Neuronal stem cell (in vitro differentiated cells): ENCODE results near the gene BDP1.

Experiments used
- DNase-seq: peaks from one replicate; pipeline ENCODE4 v3.0.0-alpha.2; 2013; ENCODE audit warnings: low spot score
- H2AFZ ChIP-seq: one replicate; pipeline ENCODE4 v1.6.1; 2013; ENCODE audit warnings: mild to moderate bottlenecking, low read length, inconsistent platforms
- H2AK5ac ChIP-seq: 2 replicates; pipeline ENCODE4 v1.6.1; 2013; ENCODE audit warnings: low read depth, mild to moderate bottlenecking, inconsistent platforms, low read length, moderate library complexity, mixed read lengths
- H2BK120ac ChIP-seq: 2 replicates; pipeline ENCODE4 v1.6.1; 2013; ENCODE audit warnings: low read depth, mild to moderate bottlenecking, inconsistent platforms, low read length, moderate library complexity, mixed read lengths
- H2BK12ac ChIP-seq: one replicate; pipeline ENCODE4 v1.6.1; 2013; ENCODE audit warnings: low read length, inconsistent platforms
- H2BK15ac ChIP-seq: 2 replicates; pipeline ENCODE4 v1.6.1; 2013; ENCODE audit warnings: mild to moderate bottlenecking, low read length, inconsistent platforms, mixed read lengths
- H2BK5ac ChIP-seq: one replicate; pipeline ENCODE4 v1.6.1; 2013; ENCODE audit warnings: inconsistent platforms, mild to moderate bottlenecking, low read length, moderate library complexity
- H3K14ac ChIP-seq: one replicate; pipeline ENCODE4 v1.6.1; 2013; ENCODE audit warnings: low read length, inconsistent platforms
- H3K18ac ChIP-seq: 2 replicates; pipeline ENCODE4 v1.6.1; 2013; ENCODE audit warnings: low read length, inconsistent platforms
- H3K23ac ChIP-seq: 2 replicates; pipeline ENCODE4 v1.6.1; 2013; ENCODE audit warnings: low read depth, mild to moderate bottlenecking, mixed read lengths, low read length, inconsistent platforms; ENCODE audit not compliant: poor library complexity
- H3K27ac ChIP-seq: replicated peaks from 3 replicates; pipeline ENCODE4 v1.5.1; 2013; ENCODE audit warnings: low read length, inconsistent platforms
- H3K27me3 ChIP-seq, 3 experiments: 2 replicates each; pipeline ENCODE4 v1.6.1; 2013; ENCODE audit warnings: low read length in 3 of 3, mild to moderate bottlenecking in 2 of 3, inconsistent platforms in 1 of 3, low read depth in 1 of 3, mixed read lengths in 1 of 3, moderate library complexity in 1 of 3; ENCODE audit not compliant: control insufficient read depth in 3 of 3, insufficient read depth in 3 of 3
- H3K36me3 ChIP-seq, 2 donors: replicated peaks in 1 of 2; 2 replicates each; pipeline ENCODE4 v1.6.1; 2013; ENCODE audit warnings: low read length in 2 of 2; ENCODE audit not compliant: control insufficient read depth in 2 of 2, insufficient read depth in 2 of 2
- H3K4ac ChIP-seq: 2 replicates; pipeline ENCODE4 v1.6.1; 2013; ENCODE audit warnings: inconsistent platforms, mild to moderate bottlenecking, low read length, moderate library complexity
- H3K4me1 ChIP-seq, 2 donors: 1 replicate in 1 of 2; 2 replicates in 1 of 2; pipeline ENCODE4 v1.6.1; 2013; ENCODE audit warnings: low read length in 2 of 2, low read depth in 1 of 2; ENCODE audit not compliant: control insufficient read depth in 2 of 2, insufficient read depth in 1 of 2
- H3K4me2 ChIP-seq: one replicate; pipeline ENCODE4 v1.6.1; 2013; ENCODE audit warnings: mild to moderate bottlenecking, low read length, inconsistent platforms; ENCODE audit not compliant: insufficient read depth, poor library complexity, severe bottlenecking
- H3K4me3 ChIP-seq, 2 donors: 2 replicates each; pipeline ENCODE4 v1.5.1; 2013; ENCODE audit warnings: low read length in 2 of 2, mild to moderate bottlenecking in 2 of 2, inconsistent platforms in 1 of 2, moderate library complexity in 1 of 2
- H3K79me1 ChIP-seq: one replicate; pipeline ENCODE4 v1.6.1; 2013; ENCODE audit warnings: low read depth, mild to moderate bottlenecking, inconsistent platforms, low read length, moderate library complexity
- H3K9ac ChIP-seq: one replicate; pipeline ENCODE4 v1.6.1; 2013; ENCODE audit warnings: mild to moderate bottlenecking, low read depth, low read length, inconsistent platforms; ENCODE audit not compliant: poor library complexity
- H3K9me3 ChIP-seq, 2 donors: replicated peaks in 1 of 2; 2 replicates each; pipeline versions ENCODE3 to v1.6.1; 2013; ENCODE audit warnings: low read length in 2 of 2, mild to moderate bottlenecking in 2 of 2, inconsistent platforms in 1 of 2, low read depth in 1 of 2, mixed read lengths in 1 of 2, moderate library complexity in 1 of 2; ENCODE audit not compliant: control insufficient read depth in 2 of 2, insufficient read depth in 1 of 2
- H4K8ac ChIP-seq: one replicate; pipeline ENCODE4 v1.6.1; 2013; ENCODE audit warnings: low read depth, mild to moderate bottlenecking, inconsistent platforms, low read length, moderate library complexity
- H4K91ac ChIP-seq: one replicate; pipeline ENCODE4 v1.6.1; 2013; ENCODE audit warnings: low read length, low read depth, mild to moderate bottlenecking, inconsistent platforms; ENCODE audit not compliant: poor library complexity
- WGBS, 2 donors: extraction: QIAGEN DNeasy Blood & Tissue Kit; methylation state at CpG; one replicate each; pipeline ENCODE4 v1.1.7; 2013; ENCODE audit warnings: missing lambda C conversion rate in 2 of 2, mixed read lengths in 1 of 2; ENCODE audit not compliant: insufficient read length in 2 of 2, insufficient replicate concordance in 1 of 2; ENCODE audit errors: extremely low coverage in 2 of 2; 5-methylcytosine and 5-hydroxymethylcytosine counted together

Gene BDP1

DNA sequence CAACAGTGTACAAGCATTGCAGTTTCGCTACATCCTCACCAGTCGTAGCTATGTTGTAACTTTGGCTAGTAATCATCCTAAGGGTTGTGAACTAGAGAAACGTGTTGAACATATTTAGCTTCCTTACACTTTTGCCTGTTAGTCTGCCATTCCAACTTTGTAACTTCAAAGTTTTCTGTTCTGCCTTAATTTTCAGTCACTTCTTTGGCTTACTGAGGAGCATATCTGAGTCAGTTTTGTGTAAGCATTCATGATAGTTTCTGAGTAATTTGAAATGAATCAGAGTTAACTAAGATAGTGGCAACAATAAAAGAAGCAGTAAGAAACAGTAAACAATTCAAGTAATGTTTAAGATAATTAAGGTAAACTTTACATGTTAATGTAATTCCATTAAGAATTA lies 72.8 kb downstream of the BDP1 start:
- H3K36me3 ChIP-seq: peaks cover 8 to 75% of the 10 kb centered on the region in 2 donors
- H2AFZ ChIP-seq: no peak overlapping the region
- H2BK5ac ChIP-seq: no peak overlapping the region
- no peak overlapping the region for H3K4me2 ChIP-seq
- no peak overlapping the region for H3K14ac ChIP-seq
- no peak overlapping the region for H3K27ac ChIP-seq
- peaks cover 2% of the 10 kb centered on the region for H3K79me1 ChIP-seq
- H3K4me3 ChIP-seq: no peak overlapping the region
- no peak for DNase-seq
- no CpG with 5 or more reads among the region's 3 CpGs for WGBS, 2 donors
- H3K9me3 ChIP-seq: peaks cover 0 to 3% of the 10 kb centered on the region in 2 donors
- no peak overlapping the region for H3K18ac ChIP-seq
- no peak overlapping the region for H3K4ac ChIP-seq
- no peak overlapping the region for H2BK12ac ChIP-seq
- H3K23ac ChIP-seq: no peak overlapping the region
- H2AK5ac ChIP-seq: no peak overlapping the region
- no peak overlapping the region for H2BK120ac ChIP-seq
- H3K9ac ChIP-seq: no peak overlapping the region
- H3K27me3 ChIP-seq: no peaks in the 10 kb centered on the region
- H2BK15ac ChIP-seq: no peak overlapping the region
- no peaks in the 10 kb centered on the region for H3K4me1 ChIP-seq
- no peak overlapping the region for H4K91ac ChIP-seq
- no peak overlapping the region for H4K8ac ChIP-seq

DNA sequence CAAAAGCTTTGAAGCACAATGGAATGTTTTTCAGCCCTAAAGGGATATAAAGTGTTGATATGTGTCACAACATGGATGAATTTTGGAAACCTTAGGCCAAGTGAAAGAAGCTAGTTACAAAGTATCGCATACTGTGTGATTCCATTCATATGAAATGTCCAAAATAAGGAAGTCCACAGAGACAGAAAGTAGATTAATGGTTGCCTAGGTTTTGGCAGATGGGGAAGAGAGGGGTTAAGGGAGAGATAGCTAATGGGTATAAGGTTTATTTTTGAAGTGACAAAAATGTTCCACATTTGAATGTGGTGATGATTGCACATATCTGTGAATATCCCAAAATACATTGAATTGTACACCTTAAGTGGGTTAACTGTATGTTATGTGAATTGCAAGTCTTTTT lies 74.2 kb downstream of the BDP1 start:
- no peak overlapping the region for H4K8ac ChIP-seq
- H3K4me3 ChIP-seq: no peak overlapping the region
- H2BK5ac ChIP-seq: no peak overlapping the region
- H3K18ac ChIP-seq: no peak overlapping the region
- peaks cover 2% of the 10 kb centered on the region for H3K79me1 ChIP-seq
- H3K4me2 ChIP-seq: no peak overlapping the region
- peaks cover 3 to 78% of the 10 kb centered on the region in 2 donors for H3K36me3 ChIP-seq
- H2AK5ac ChIP-seq: no peak overlapping the region
- H2AFZ ChIP-seq: no peak overlapping the region
- H3K9ac ChIP-seq: no peak overlapping the region
- no peak overlapping the region for H3K27ac ChIP-seq
- no peak overlapping the region for H2BK12ac ChIP-seq
- no peak overlapping the region for H4K91ac ChIP-seq
- no CpG with 5 or more reads among the region's 1 CpG for WGBS, 2 donors
- no peaks in the 10 kb centered on the region for H3K27me3 ChIP-seq
- no peak overlapping the region for H3K14ac ChIP-seq
- DNase-seq: no peak
- H3K4ac ChIP-seq: no peak overlapping the region
- no peak overlapping the region for H3K23ac ChIP-seq
- no peak overlapping the region for H2BK120ac ChIP-seq
- H3K9me3 ChIP-seq: no peaks in the 10 kb centered on the region
- H2BK15ac ChIP-seq: no peak overlapping the region
- no peaks in the 10 kb centered on the region for H3K4me1 ChIP-seq

DNA sequence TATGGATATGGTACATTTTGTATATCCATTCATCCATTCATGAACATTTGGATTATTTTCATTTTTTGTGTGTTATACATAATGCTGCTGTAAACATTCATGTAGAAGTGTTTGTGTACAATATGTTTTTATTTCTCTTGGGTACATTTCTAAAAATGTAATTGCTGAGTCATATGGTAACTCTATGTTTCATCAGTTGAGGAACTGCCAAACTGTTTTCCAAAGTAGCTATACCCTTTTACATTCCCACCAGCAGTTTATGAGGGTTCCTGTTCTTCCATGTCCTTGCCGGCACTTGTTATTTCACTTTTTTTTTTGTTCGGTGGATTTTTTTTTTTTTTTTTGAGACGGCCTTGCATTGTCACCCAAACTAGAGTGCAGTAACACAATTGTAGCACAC lies 77.7 kb downstream of the BDP1 start:
- H2BK12ac ChIP-seq: no peak overlapping the region
- H3K4me2 ChIP-seq: no peak overlapping the region
- peaks cover 2 to 92% of the 10 kb centered on the region in 2 donors for H3K36me3 ChIP-seq
- H4K8ac ChIP-seq: no peak overlapping the region
- no peaks in the 10 kb centered on the region for H3K9me3 ChIP-seq
- H3K14ac ChIP-seq: no peak overlapping the region
- DNase-seq: no peak
- H3K4me3 ChIP-seq: no peak overlapping the region
- H4K91ac ChIP-seq: no peak overlapping the region
- no peak overlapping the region for H2AK5ac ChIP-seq
- no peak overlapping the region for H3K9ac ChIP-seq
- H3K27ac ChIP-seq: no peak overlapping the region
- no peak overlapping the region for H2BK15ac ChIP-seq
- H3K4ac ChIP-seq: no peak overlapping the region
- H2AFZ ChIP-seq: no peak overlapping the region
- peaks cover 1% of the 10 kb centered on the region for H3K79me1 ChIP-seq
- H3K27me3 ChIP-seq: no peaks in the 10 kb centered on the region
- no peak overlapping the region for H2BK120ac ChIP-seq
- no peak overlapping the region for H2BK5ac ChIP-seq
- no CpG with 5 or more reads among the region's 3 CpGs for WGBS, 2 donors
- no peak overlapping the region for H3K23ac ChIP-seq
- H3K4me1 ChIP-seq: no peaks in the 10 kb centered on the region
- no peak overlapping the region for H3K18ac ChIP-seq

DNA sequence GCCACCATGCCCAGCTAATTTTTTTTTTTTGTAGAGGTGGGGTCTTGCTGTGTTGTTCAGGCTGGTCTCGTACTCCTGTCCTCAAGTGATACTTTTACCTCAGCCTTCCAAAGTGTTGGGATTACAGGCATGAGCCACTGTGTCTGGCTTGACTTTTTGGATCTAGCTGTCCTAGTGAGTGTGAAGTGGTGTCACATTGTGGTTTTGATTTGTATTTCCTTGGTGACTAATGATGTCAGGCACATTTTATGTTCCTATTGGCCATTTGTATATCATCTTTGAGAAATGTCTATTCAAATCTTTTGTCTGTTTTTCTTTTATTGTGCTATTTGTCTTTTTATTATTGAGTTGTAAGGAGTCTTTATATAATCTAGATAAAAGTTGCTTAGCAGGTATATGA lies 78.2 kb downstream of the BDP1 start:
- Histone ChIP-seq H2BK12ac (no peak overlapping the region), H3K4me3 (no peak overlapping the region), H3K4me2 (no peak overlapping the region), H3K27me3 (no peaks in the 10 kb centered on the region), H4K91ac (no peak overlapping the region), H2BK5ac (no peak overlapping the region), H3K23ac (no peak overlapping the region), H2BK15ac (no peak overlapping the region), H3K14ac (no peak overlapping the region), H3K79me1 (peaks cover 1% of the 10 kb centered on the region), H3K4me1 (no peaks in the 10 kb centered on the region), H3K18ac (no peak overlapping the region), H2AFZ (no peak overlapping the region), H3K27ac (no peak overlapping the region), H3K9me3 (no peaks in the 10 kb centered on the region), H4K8ac (no peak overlapping the region), H3K36me3 (peaks cover 2 to 92% of the 10 kb centered on the region in 2 donors), H2BK120ac (no peak overlapping the region), H2AK5ac (no peak overlapping the region), H3K9ac (no peak overlapping the region), H3K4ac (no peak overlapping the region)
- WGBS, 2 donors: no CpG with 5 or more reads among the region's 1 CpG
- no peak for DNase-seq
